Midbrain (tissue), 1 donor: Measurements from ENCODE around the gene THAP7.

Experiments
- DNase-seq: peaks from one replicate; lab custom pipeline; 2025; lab: John Stamatoyannopoulos, UW

THAP7 gene

GRCh38 chr22:20964090-20964798 is 37.7 kb downstream of the THAP7 start:
- DNase-seq = no peak

- DNase-seq = no peak
Measured at GRCh38 chr22:20963201-20964052, 38.5 kb downstream of the THAP7 start.

- no peak for DNase-seq
Measured at GRCh38 chr22:20962491-20962945, 39.4 kb downstream of the THAP7 start.

- DNase-seq = no peak
Measured at GRCh38 chr22:20960609-20961008, 41.3 kb downstream of the THAP7 start.

GRCh38 chr22:20959578-20960461 is 42.1 kb downstream of the THAP7 start:
- DNase-seq = no peak

- DNase-seq = peak; percentile 10
Measured at GRCh38 chr22:20957683-20958431, 44.1 kb downstream of the THAP7 start.

- no peak for DNase-seq
Measured at GRCh38 chr22:20957102-20957682, 44.7 kb downstream of the THAP7 start.

GRCh38 chr22:20956258-20957101 is 45.4 kb downstream of the THAP7 start:
- no peak for DNase-seq

GRCh38 chr22:20955548-20955947 is 46.4 kb downstream of the THAP7 start:
- no peak for DNase-seq

GRCh38 chr22:20953668-20954500 is 48.0 kb downstream of the THAP7 start:
- no peak for DNase-seq

- no peak for DNase-seq
Measured at GRCh38 chr22:20953342-20953608, 48.6 kb downstream of the THAP7 start.

GRCh38 chr22:20952544-20953341 is 49.2 kb downstream of the THAP7 start:
- DNase-seq = no peak

- no peak for DNase-seq
Measured at GRCh38 chr22:20951932-20952380, 50.0 kb downstream of the THAP7 start.

GRCh38 chr22:20951151-20951931 is 50.6 kb downstream of the THAP7 start:
- DNase-seq = no peak

GRCh38 chr22:20949698-20950183 is 52.2 kb downstream of the THAP7 start:
- no peak for DNase-seq
